ENCODE data around the gene PLEKHN1.

The PLEKHN1 gene

DNA sequence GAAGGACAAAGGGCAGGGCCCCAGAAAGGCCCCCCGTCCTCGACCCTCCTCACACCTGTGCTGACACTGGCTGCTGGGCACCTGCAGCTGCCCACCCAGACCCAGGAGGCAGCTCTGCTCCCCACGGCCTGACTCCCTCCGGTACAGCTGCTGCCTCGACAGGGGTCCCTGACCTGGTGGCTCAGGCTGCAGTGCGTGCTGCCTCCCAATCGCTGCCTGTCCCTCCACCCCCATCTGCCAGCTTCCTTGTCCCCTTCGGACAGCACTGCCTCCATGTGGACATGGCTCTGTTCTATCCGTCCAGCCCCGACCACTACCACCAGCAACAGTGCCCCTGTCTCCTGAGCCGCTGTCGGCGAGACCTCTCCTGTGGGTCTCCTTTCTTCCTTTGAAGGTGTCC is 11.4 kb upstream of the PLEKHN1 start:
- Histone ChIP-seq H3K27me3 (replicated peaks in 2 of 5; ENCODE audit: control insufficient read depth in 4 of 5, insufficient read depth in 5 of 5, low read length in 4 of 5) (peaks cover 0 to 6% (median 0%) of the 10 kb centered on the region in 5 experiments), H3K4me1 (ENCODE audit: control extremely low read depth in 1 of 4, control insufficient read depth in 4 of 4, insufficient read depth in 4 of 4, low read length in 3 of 4) (peaks cover 0 to 37% (median 21%) of the 10 kb centered on the region in 4 experiments), H3K4me3 (ENCODE audit: control insufficient read depth in 1 of 7, extremely low read depth in 1 of 7, insufficient read depth in 4 of 7, low read depth in 2 of 7, low read length in 6 of 7) (no peak overlapping the region), H3K36me3 (ENCODE audit: control insufficient read depth in 4 of 4, insufficient read depth in 4 of 4, low read length in 3 of 4) (peaks cover 9 to 70% (median 55%) of the 10 kb centered on the region in 4 experiments), H3K9me3 (ENCODE audit: control extremely low read depth in 1 of 5, control insufficient read depth in 4 of 5, insufficient read depth in 2 of 5, low read depth in 1 of 5, low read length in 4 of 5) (peaks cover 0 to 1% (median 0%) of the 10 kb centered on the region in 5 experiments), H3K27ac (ENCODE audit: insufficient read depth in 1 of 2, low read depth in 1 of 2, low read length in 2 of 2, poor library complexity in 1 of 2, severe bottlenecking in 2 of 2) (no peak overlapping the region)
- no peak for DNase-seq
- 98% methylated on average over 13 of the region's 13 CpGs for WGBS (ENCODE audit: insufficient coverage)
- ChIA-PET CTCF (interaction anchor here (1.5 kb wide), 1 partner anchor 21 kb away, joined by 5 read pairs; no protein-coding TSS in a partner anchor), POLR2A (no interaction called here)

DNA sequence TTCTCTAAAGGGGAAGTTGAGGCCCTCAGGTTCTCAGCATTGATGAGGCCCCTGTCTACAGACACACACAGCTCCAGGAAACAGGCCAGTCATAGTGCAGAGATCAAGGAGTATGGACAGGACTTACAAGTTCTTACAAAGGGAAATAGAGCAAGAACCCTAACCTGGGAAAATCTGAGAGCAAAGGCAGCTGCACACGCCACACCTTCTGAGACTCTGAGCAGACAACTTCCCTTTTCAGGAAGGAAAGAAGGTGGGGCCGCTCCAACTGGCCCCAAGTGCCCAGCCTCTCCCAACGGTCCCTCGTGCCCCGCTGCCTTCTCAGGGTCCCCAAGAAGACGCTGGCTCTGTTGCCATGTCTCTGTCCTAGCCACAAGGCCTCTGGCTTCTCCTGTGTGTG is 10.8 kb upstream of the PLEKHN1 start:
- WGBS (ENCODE audit: insufficient coverage), result 34% methylated on average over 6 of the region's 6 CpGs
- H3K27ac ChIP-seq (ENCODE audit: insufficient read depth in 1 of 2, low read depth in 1 of 2, low read length in 2 of 2, poor library complexity in 1 of 2, severe bottlenecking in 2 of 2), result no peak overlapping the region
- ChIA-PET POLR2A (no interaction called here), CTCF (interaction anchor here (1.0 to 1.9 kb wide), 3 partner anchors 9 to 49 kb away, joined by 4 to 5 read pairs (median 5); no protein-coding TSS in a partner anchor)
- DNase-seq, result no peak
- H3K4me1 ChIP-seq (ENCODE audit: control extremely low read depth in 1 of 4, control insufficient read depth in 4 of 4, insufficient read depth in 4 of 4, low read length in 3 of 4), result peaks cover 0 to 41% (median 27%) of the 10 kb centered on the region in 4 experiments
- no peak overlapping the region for H3K4me3 ChIP-seq (ENCODE audit: control insufficient read depth in 1 of 7, extremely low read depth in 1 of 7, insufficient read depth in 4 of 7, low read depth in 2 of 7, low read length in 6 of 7)
- H3K9me3 ChIP-seq (ENCODE audit: control extremely low read depth in 1 of 5, control insufficient read depth in 4 of 5, insufficient read depth in 2 of 5, low read depth in 1 of 5, low read length in 4 of 5), result no peaks in the 10 kb centered on the region
- H3K36me3 ChIP-seq (ENCODE audit: control insufficient read depth in 4 of 4, insufficient read depth in 4 of 4, low read length in 3 of 4), result peaks cover 4 to 64% (median 50%) of the 10 kb centered on the region in 4 experiments
- H3K27me3 ChIP-seq (replicated peaks in 2 of 5; ENCODE audit: control insufficient read depth in 4 of 5, insufficient read depth in 5 of 5, low read length in 4 of 5), result peaks cover 0 to 7% (median 0%) of the 10 kb centered on the region in 5 experiments

DNA sequence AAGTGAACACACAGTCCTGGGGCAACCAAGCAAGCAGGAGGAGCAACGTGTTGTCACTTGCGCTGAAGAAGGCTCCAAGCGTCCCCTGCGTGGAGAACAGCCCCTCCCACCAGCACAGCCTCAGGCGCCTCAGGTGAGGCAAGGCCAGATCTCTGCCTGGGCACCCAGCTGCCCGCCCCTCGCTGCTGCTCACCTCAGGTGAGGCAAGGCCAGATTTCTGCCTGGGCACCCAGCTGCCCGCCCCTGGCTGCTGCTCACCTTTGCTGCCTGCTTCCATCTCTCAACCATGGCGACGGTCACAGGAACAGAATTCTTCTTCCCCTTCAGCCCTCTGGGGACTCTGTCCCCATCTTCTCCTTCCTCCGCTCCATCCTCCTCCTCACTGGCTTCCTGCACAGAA is 9.6 kb upstream of the PLEKHN1 start:
- no peak overlapping the region for H3K27ac ChIP-seq (ENCODE audit: insufficient read depth in 1 of 2, low read depth in 1 of 2, low read length in 2 of 2, poor library complexity in 1 of 2, severe bottlenecking in 2 of 2)
- H3K9me3 ChIP-seq (ENCODE audit: control extremely low read depth in 1 of 5, control insufficient read depth in 4 of 5, insufficient read depth in 2 of 5, low read depth in 1 of 5, low read length in 4 of 5), result no peaks in the 10 kb centered on the region
- peaks cover 0 to 16% (median 2%) of the 10 kb centered on the region in 5 experiments for H3K27me3 ChIP-seq (replicated peaks in 2 of 5; ENCODE audit: control insufficient read depth in 4 of 5, insufficient read depth in 5 of 5, low read length in 4 of 5)
- WGBS (ENCODE audit: insufficient coverage), result 96% methylated on average over 9 of the region's 11 CpGs
- ChIA-PET CTCF (interaction anchor here (1.0 to 1.9 kb wide), 3 partner anchors 10 to 50 kb away, joined by 4 to 5 read pairs (median 5); no protein-coding TSS in a partner anchor), POLR2A (no interaction called here)
- no peak overlapping the region for H3K4me3 ChIP-seq (ENCODE audit: control insufficient read depth in 1 of 7, extremely low read depth in 1 of 7, insufficient read depth in 4 of 7, low read depth in 2 of 7, low read length in 6 of 7)
- peaks cover 0 to 49% (median 33%) of the 10 kb centered on the region in 4 experiments for H3K4me1 ChIP-seq (ENCODE audit: control extremely low read depth in 1 of 4, control insufficient read depth in 4 of 4, insufficient read depth in 4 of 4, low read length in 3 of 4)
- peaks cover 2 to 53% (median 42%) of the 10 kb centered on the region in 4 experiments for H3K36me3 ChIP-seq (ENCODE audit: control insufficient read depth in 4 of 4, insufficient read depth in 4 of 4, low read length in 3 of 4)
- DNase-seq, result no peak

DNA sequence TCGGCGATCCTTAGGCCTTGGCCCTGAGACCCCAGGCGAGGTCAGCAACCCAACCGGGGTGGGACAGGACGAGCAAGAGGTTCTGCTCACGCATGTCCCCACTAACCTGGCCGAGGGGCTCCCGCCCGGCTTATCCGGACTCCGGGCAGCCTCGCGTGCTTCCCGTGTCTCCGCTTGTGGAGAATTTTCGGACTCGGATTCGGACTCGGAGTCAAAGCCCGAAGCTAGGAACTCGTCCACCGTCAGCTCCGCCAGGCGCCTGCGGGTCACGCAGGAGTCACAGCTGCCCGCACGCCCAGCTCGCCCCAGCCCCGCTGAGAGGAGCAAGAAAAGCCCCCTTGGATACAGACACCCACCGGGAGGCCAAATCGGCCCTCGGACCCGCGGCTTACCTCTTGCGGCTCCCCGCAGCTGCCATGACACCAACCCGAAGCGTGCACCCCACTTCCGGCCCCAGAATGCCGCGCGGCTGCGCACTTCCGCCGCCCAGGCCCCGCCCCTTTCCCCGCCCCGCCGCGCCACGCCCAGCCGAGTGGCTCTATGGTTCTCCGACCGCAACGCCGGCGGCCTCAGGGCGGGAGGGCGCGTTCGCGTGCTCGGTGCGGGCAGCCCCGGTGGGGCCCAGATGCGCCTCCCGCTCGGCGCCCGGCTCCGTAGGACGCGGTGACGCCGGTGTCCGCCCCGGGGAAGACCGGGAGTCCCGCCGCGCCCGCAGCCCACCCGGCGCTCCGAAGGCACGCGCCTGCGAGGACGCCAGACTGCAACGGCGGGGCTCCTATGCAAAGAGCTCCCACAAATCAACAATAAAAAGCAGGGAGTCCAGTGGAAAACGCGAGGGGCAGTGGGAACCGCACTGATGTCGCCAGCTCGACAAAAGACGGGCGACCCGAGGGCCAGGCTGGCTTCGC is 7.2 kb upstream of the PLEKHN1 start, which contains the start of gene NOC2L:
TSS of gene NOC2L (minus strand) at position 434 of the 908 bp plus-strand sequence. CDS start at position 418, 16 bp downstream.
- Histone ChIP-seq H3K9me3 (ENCODE audit: control extremely low read depth in 1 of 5, control insufficient read depth in 4 of 5, insufficient read depth in 2 of 5, low read depth in 1 of 5, low read length in 4 of 5) (no peaks in the 10 kb centered on the region), H3K4me3 (ENCODE audit: control insufficient read depth in 1 of 7, extremely low read depth in 1 of 7, insufficient read depth in 4 of 7, low read depth in 2 of 7, low read length in 6 of 7) (peak within 1 kb of the TSS; percentile 76 to 98 (median 89)), H3K36me3 (ENCODE audit: control insufficient read depth in 4 of 4, insufficient read depth in 4 of 4, low read length in 3 of 4) (peaks cover 0 to 33% (median 21%) of the 10 kb centered on the region in 4 experiments), H3K27me3 (replicated peaks in 2 of 5; ENCODE audit: control insufficient read depth in 4 of 5, insufficient read depth in 5 of 5, low read length in 4 of 5) (peaks cover 0 to 22% (median 2%) of the 10 kb centered on the region in 5 experiments), H3K4me1 (ENCODE audit: control extremely low read depth in 1 of 4, control insufficient read depth in 4 of 4, insufficient read depth in 4 of 4, low read length in 3 of 4) (peaks cover 0 to 49% (median 33%) of the 10 kb centered on the region in 4 experiments), H3K27ac (ENCODE audit: insufficient read depth in 1 of 2, low read depth in 1 of 2, low read length in 2 of 2, poor library complexity in 1 of 2, severe bottlenecking in 2 of 2) (peak within 1 kb of the TSS; percentile 61 to 85)
- POLR2A ChIA-PET, result no interaction called here
- 8% methylated on average over 74 of the region's 101 CpGs for whole genome bisulfite sequencing (ENCODE audit: insufficient coverage)
- CTCF ChIA-PET, result interaction anchor here (0.7 to 1.4 kb wide), 3 partner anchors 17 to 54 kb away, joined by 3 to 4 read pairs (median 4); no protein-coding TSS in a partner anchor
- peak; percentile 86 to 93 (median 92) for DNase-seq

DNA sequence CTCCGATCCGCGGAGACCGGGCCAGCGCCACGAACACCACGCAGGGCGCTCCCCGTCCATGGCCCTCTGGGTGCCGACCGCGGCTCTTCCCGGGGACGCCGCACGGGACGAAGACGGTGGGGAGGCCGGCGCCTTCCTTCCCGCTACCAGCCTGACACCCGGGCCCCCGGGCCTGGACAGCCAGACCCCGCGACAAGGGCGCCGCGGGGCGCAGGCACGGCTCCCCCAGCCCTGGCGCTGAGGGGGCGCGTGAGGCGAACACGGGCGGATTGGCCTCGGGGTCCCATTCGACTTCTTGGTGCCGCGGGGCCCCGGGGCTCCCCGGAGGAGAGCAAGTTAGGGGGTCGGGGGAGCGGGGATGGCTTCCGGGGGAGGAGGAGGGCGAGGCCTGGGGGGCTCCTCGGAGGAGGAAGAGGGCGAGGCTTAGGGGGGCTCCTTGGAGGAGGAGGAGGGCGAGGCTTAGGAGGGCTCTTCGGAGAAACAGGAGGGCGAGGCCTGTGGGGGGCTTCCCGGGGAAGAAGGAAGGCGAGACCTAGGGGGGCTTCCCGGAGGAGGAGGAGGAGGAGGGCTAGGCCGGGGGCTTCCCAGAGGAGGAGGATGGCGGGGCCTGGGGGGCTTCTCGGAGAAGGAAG is 6.4 kb upstream of the PLEKHN1 start:
- H3K9me3 ChIP-seq (ENCODE audit: control extremely low read depth in 1 of 5, control insufficient read depth in 4 of 5, insufficient read depth in 2 of 5, low read depth in 1 of 5, low read length in 4 of 5), result no peaks in the 10 kb centered on the region
- peak overlapping the region in 1 of 2 experiments; percentile 49 for H3K27ac ChIP-seq (ENCODE audit: insufficient read depth in 1 of 2, low read depth in 1 of 2, low read length in 2 of 2, poor library complexity in 1 of 2, severe bottlenecking in 2 of 2)
- WGBS (ENCODE audit: insufficient coverage), result 22% methylated on average over 26 of the region's 57 CpGs

DNA sequence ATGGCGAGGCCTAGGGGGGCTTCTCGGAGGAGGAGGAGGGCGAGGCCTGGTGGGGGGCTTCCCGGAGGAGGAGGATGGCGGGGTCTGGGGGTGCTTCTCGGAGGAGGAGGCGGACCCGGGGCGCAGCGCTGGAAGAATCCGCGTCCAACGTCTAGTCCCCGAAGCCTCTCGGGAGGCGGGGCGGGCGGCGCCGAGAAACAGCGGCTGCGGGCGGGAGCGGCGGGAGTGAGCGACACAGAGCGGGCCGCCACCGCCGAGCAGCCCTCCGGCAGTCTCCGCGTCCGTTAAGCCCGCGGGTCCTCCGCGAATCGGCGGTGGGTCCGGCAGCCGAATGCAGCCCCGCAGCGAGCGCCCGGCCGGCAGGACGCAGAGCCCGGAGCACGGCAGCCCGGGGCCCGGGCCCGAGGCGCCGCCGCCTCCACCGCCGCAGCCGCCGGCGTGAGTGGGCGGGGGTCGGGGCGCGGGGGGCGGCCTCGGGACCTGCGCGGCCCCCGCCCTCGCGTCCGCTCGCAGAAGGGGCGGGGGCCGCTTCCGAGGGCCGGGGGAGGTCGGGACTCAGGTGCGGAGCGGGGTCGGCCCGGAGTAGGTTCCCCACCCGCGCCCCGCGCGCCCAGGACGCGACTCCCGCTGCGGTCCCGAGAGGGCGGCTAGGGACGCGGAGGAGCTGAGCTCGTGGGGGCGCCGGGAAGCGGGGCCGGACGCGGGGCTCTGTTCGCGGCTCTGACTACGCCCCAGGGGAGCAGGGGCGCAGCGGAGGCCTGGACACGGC is 5.7 kb upstream of the PLEKHN1 start, which contains the start of gene KLHL17:
TSS of gene KLHL17 (plus strand) at position 222 of the 769 bp plus-strand sequence. CDS start at position 332, 110 bp downstream.
- Histone ChIP-seq H3K27ac (ENCODE audit: insufficient read depth in 1 of 2, low read depth in 1 of 2, low read length in 2 of 2, poor library complexity in 1 of 2, severe bottlenecking in 2 of 2) (peak within 1 kb of the TSS in 1 of 2 experiments; percentile 49), H3K4me3 (ENCODE audit: control insufficient read depth in 1 of 7, extremely low read depth in 1 of 7, insufficient read depth in 4 of 7, low read depth in 2 of 7, low read length in 6 of 7) (peak within 1 kb of the TSS; percentile 46 to 93 (median 66)), H3K27me3 (replicated peaks in 2 of 5; ENCODE audit: control insufficient read depth in 4 of 5, insufficient read depth in 5 of 5, low read length in 4 of 5) (peaks cover 0 to 30% (median 3%) of the 10 kb centered on the region in 5 experiments), H3K36me3 (ENCODE audit: control insufficient read depth in 4 of 4, insufficient read depth in 4 of 4, low read length in 3 of 4) (peaks cover 0 to 18% (median 7%) of the 10 kb centered on the region in 4 experiments), H3K4me1 (ENCODE audit: control extremely low read depth in 1 of 4, control insufficient read depth in 4 of 4, insufficient read depth in 4 of 4, low read length in 3 of 4) (peaks cover 0 to 43% (median 33%) of the 10 kb centered on the region in 4 experiments), H3K9me3 (ENCODE audit: control extremely low read depth in 1 of 5, control insufficient read depth in 4 of 5, insufficient read depth in 2 of 5, low read depth in 1 of 5, low read length in 4 of 5) (no peaks in the 10 kb centered on the region)
- peak in 2 of 3 donors; percentile 59 for DNase-seq
- WGBS (ENCODE audit: insufficient coverage), result under 1% methylated on average over 76 of the region's 109 CpGs
- ChIA-PET POLR2A (no interaction called here), CTCF (no interaction called here)

More for the DNA sequence above, 6.4 kb upstream of the PLEKHN1 start:
- peaks cover 0 to 25% (median 14%) of the 10 kb centered on the region in 4 experiments for H3K36me3 ChIP-seq (ENCODE audit: control insufficient read depth in 4 of 4, insufficient read depth in 4 of 4, low read length in 3 of 4)
- peak overlapping the region in 4 of 7 experiments; percentile 66 to 93 (median 72) for H3K4me3 ChIP-seq (ENCODE audit: control insufficient read depth in 1 of 7, extremely low read depth in 1 of 7, insufficient read depth in 4 of 7, low read depth in 2 of 7, low read length in 6 of 7)
- CTCF ChIA-PET, result interaction anchor here (1.4 kb wide), 1 partner anchor 53 kb away, joined by 3 read pairs; no protein-coding TSS in a partner anchor
- POLR2A ChIA-PET, result no interaction called here
- peaks cover 0 to 49% (median 33%) of the 10 kb centered on the region in 4 experiments for H3K4me1 ChIP-seq (ENCODE audit: control extremely low read depth in 1 of 4, control insufficient read depth in 4 of 4, insufficient read depth in 4 of 4, low read length in 3 of 4)
- peaks cover 0 to 23% (median 2%) of the 10 kb centered on the region in 5 experiments for H3K27me3 ChIP-seq (replicated peaks in 2 of 5; ENCODE audit: control insufficient read depth in 4 of 5, insufficient read depth in 5 of 5, low read length in 4 of 5)
- no peak for DNase-seq

Data from common myeloid progenitor, CD34-positive (primary cell).